A673 (cell line): ENCODE data around the gene ZC3HAV1L.

Experiments
- EZH2 ChIP-seq: fragments of 200-600 bp; sonication (generic); IDR thresholded peaks from 2 replicates; pipeline ENCODE4 v1.6.1; 2017; ENCODE audit warnings: borderline replicate concordance, low read depth, mild to moderate bottlenecking, mixed read lengths, antibody characterized with exemption, low read length; ENCODE audit not compliant: poor library complexity, severe bottlenecking
- TF ChIP-seq, protein P1 (sequence below): fragments of 300-800, 200-600 bp; sonication (generic); conservative IDR thresholded peaks from 2 replicates; pipeline ENCODE4 v1.5.1; 2017; ENCODE audit warnings: low read depth, mild to moderate bottlenecking, antibody characterized with exemption, low read length, moderate library complexity, mixed read lengths

DNA sequence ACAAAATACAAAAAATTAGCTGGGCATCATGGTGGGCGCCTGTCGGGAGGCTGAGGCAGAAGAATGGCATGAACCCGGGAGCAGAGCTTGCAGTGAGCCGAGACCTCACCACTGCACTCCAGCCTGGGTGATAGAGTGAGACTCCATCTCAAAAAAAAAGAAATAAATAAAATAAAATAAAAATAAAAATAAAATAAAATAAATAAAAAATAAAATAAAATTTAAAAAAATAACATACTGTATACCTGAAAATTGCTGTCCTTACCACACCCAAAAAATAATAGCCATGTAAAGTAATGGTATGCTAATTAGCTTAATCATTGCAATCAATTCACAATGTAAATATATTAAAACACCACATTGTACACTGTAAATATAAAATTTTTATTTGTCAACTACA is 3.4 kb downstream of the ZC3HAV1L start:
- TF ChIP-seq, protein P1, sequence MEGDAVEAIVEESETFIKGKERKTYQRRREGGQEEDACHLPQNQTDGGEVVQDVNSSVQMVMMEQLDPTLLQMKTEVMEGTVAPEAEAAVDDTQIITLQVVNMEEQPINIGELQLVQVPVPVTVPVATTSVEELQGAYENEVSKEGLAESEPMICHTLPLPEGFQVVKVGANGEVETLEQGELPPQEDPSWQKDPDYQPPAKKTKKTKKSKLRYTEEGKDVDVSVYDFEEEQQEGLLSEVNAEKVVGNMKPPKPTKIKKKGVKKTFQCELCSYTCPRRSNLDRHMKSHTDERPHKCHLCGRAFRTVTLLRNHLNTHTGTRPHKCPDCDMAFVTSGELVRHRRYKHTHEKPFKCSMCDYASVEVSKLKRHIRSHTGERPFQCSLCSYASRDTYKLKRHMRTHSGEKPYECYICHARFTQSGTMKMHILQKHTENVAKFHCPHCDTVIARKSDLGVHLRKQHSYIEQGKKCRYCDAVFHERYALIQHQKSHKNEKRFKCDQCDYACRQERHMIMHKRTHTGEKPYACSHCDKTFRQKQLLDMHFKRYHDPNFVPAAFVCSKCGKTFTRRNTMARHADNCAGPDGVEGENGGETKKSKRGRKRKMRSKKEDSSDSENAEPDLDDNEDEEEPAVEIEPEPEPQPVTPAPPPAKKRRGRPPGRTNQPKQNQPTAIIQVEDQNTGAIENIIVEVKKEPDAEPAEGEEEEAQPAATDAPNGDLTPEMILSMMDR: no peak
- TF ChIP-seq EZH2: no peak
